ENCODE measurements around the gene TSC22D3.

The TSC22D3 gene

GRCh38 chrX:107704587-107704986 lies 71.0 kb downstream of the TSC22D3 start:
- Histone ChIP-seq H3K4me3 (no peak overlapping the region), H3K27ac (no peak overlapping the region)
- no peak for DNase-seq (ENCODE audit: low spot score)
- TF ChIP-seq CTCF (IDR thresholded peaks at IDR 0.05) = no peak

- no peak overlapping the region for H3K27ac ChIP-seq
- no peak for TF ChIP-seq CTCF (IDR thresholded peaks at IDR 0.05)
Observed at GRCh38 chrX:107704181-107704580, 71.4 kb downstream of the TSC22D3 start.

GRCh38 chrX:107701493-107702121 lies 74.0 kb downstream of the TSC22D3 start:
- DNase-seq (ENCODE audit: low spot score) = peak; percentile 52
- Histone ChIP-seq H3K27ac (peak overlapping the region; percentile 30 to 75), H3K4me3 (no peak overlapping the region)
- no peak for TF ChIP-seq CTCF (IDR thresholded peaks at IDR 0.05)

More at GRCh38 chrX:107704181-107704580, 71.4 kb downstream of the TSC22D3 start:
- H3K4me3 ChIP-seq = no peak overlapping the region
- no peak for DNase-seq (ENCODE audit: low spot score)

GRCh38 chrX:107700790-107701189 lies 74.8 kb downstream of the TSC22D3 start:
- no peak for TF ChIP-seq CTCF (IDR thresholded peaks at IDR 0.05)
- H3K4me3 ChIP-seq = no peak overlapping the region
- no peak for DNase-seq (ENCODE audit: low spot score)
- peak overlapping the region; percentile 56 to 75 for H3K27ac ChIP-seq

- H3K4me3 ChIP-seq = peak overlapping the region; percentile 4
- H3K27ac ChIP-seq = peak overlapping the region; percentile 56 to 75
- peak; percentile 79 for DNase-seq (ENCODE audit: low spot score)
- TF ChIP-seq CTCF (IDR thresholded peaks at IDR 0.05) = no peak
Observed at GRCh38 chrX:107700317-107700774, 75.2 kb downstream of the TSC22D3 start.

GRCh38 chrX:107699616-107700015 lies 76.0 kb downstream of the TSC22D3 start:
- Histone ChIP-seq H3K4me3 (no peak overlapping the region), H3K27ac (peak overlapping the region; percentile 56 to 75)
- no peak for DNase-seq (ENCODE audit: low spot score)
- no peak for TF ChIP-seq CTCF (IDR thresholded peaks at IDR 0.05)

GRCh38 chrX:107691024-107691448 lies 84.6 kb downstream of the TSC22D3 start:
- H3K27ac ChIP-seq = no peak overlapping the region
- no peak for TF ChIP-seq CTCF (IDR thresholded peaks at IDR 0.05)
- H3K4me3 ChIP-seq = no peak overlapping the region
- DNase-seq (ENCODE audit: low spot score) = no peak
